Endothelial cell (in vitro differentiated cells): Measurements from ENCODE around the gene HILPDA. TPM values are rescaled to one million over a fixed set of nuclear protein-coding genes. Genes with fewer than 3 reads are reported as not detected.
A peak's percentile ranks its signal among the peaks of the same experiment; 100 is the strongest.

Source experiments
- DNase-seq: peaks from one replicate; pipeline ENCODE4 v3.0.0; 2021; ENCODE audit warnings: low spot score
- H3K27ac Mint-ChIP-seq: one replicate; pipeline ENCODE4 v1.8.0; 2021; ENCODE audit warnings: mixed read lengths, inconsistent platforms; ENCODE audit not compliant: unreplicated experiment
- H3K27me3 Mint-ChIP-seq: one replicate; pipeline ENCODE4 v1.8.0; 2021; ENCODE audit warnings: mild to moderate bottlenecking, moderate library complexity, mixed read lengths, inconsistent platforms; ENCODE audit not compliant: unreplicated experiment
- H3K36me3 Mint-ChIP-seq: one replicate; pipeline ENCODE4 v1.8.0; 2021; ENCODE audit warnings: mild to moderate bottlenecking, low read depth, mixed read lengths, inconsistent platforms; ENCODE audit not compliant: unreplicated experiment
- H3K4me1 Mint-ChIP-seq: one replicate; pipeline ENCODE4 v1.8.0; 2021; ENCODE audit warnings: mild to moderate bottlenecking, mixed read lengths, inconsistent platforms; ENCODE audit not compliant: unreplicated experiment
- H3K4me3 Mint-ChIP-seq: one replicate; pipeline ENCODE4 v1.8.0; 2021; ENCODE audit warnings: mild to moderate bottlenecking, mixed read lengths, inconsistent platforms; ENCODE audit not compliant: unreplicated experiment
- H3K9me3 Mint-ChIP-seq: one replicate; pipeline ENCODE4 v1.8.0; 2021; ENCODE audit warnings: mixed read lengths, inconsistent platforms; ENCODE audit not compliant: unreplicated experiment
- long read RNA-seq: library from polyadenylated mRNA; unstranded; transcript quantifications from one replicate; pipeline ENCODE4 v2.0.0, GENCODE V29; 2020; ENCODE audit not compliant: unreplicated experiment
- total RNA-seq: library from RNA; stranded (reverse); fragmentation: NEBNext Ultra II Directional; extraction: Animal tissue kit (Norgen Biotek cat#: 25700); gene quantifications from one replicate; pipeline ENCODE4 v1.2.1, GENCODE V29; 2021; ENCODE audit not compliant: unreplicated experiment
- TF ChIP-seq, protein P1 (sequence below): fragments of 200-600 bp; sonication (generic); IDR thresholded peaks from one replicate; pipeline ENCODE4 v1.5.0; 2021; ENCODE audit warnings: antibody characterized with exemption; ENCODE audit not compliant: unreplicated experiment

HILPDA gene, protein sequence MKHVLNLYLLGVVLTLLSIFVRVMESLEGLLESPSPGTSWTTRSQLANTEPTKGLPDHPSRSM
- 13.1 TPM for total RNA-seq
- long read RNA-seq, transcript HILPDA-201 (2 exons, 1,349 nt) = major isoform, 5 of 7 reads
- long read RNA-seq, partial matches to known transcripts = 0 of 7 reads
- long read RNA-seq, other reads (novel, unspliced or antisense) = 0 of 7 reads

DNA sequence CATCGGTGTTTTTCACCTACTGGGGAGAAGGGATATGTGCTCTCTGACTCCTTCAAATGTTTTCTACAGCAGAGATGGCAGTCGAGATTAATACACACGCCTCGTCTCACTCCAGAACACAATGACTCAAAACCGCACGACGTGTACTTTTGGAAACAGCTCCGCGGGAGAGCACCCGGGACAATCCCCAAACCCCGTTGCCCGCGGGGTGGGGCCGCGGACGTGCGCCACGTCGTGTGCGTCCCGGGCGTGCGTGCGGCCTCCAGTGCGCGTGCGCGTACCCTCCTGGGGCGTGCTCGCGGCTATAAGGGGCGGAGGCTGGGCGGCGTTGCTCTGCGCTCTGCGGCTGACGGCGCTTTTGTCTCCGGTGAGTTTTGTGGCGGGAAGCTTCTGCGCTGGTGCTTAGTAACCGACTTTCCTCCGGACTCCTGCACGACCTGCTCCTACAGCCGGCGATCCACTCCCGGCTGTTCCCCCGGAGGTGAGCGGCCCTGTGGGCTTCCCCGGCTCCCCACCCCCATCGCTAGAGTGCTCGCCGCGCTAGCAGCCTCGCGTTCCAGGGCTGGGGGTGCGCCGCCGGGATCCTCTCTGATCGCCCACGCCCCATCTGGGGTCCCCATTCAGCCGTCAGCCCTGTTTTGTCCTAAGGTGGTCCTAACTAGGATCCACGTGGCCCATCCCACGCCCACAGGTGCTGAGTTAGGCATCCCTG is at the start of gene HILPDA:
TSS of gene HILPDA (plus strand) at position 336 of the 712 bp plus-strand sequence. CDS start 1,391 bp downstream, outside the sequence.
- peaks cover 11% of the 10 kb centered on the region for H3K27me3 Mint-ChIP-seq
- peak within 1 kb of the TSS; percentile 95 for H3K4me3 Mint-ChIP-seq
- TF ChIP-seq, protein P1, sequence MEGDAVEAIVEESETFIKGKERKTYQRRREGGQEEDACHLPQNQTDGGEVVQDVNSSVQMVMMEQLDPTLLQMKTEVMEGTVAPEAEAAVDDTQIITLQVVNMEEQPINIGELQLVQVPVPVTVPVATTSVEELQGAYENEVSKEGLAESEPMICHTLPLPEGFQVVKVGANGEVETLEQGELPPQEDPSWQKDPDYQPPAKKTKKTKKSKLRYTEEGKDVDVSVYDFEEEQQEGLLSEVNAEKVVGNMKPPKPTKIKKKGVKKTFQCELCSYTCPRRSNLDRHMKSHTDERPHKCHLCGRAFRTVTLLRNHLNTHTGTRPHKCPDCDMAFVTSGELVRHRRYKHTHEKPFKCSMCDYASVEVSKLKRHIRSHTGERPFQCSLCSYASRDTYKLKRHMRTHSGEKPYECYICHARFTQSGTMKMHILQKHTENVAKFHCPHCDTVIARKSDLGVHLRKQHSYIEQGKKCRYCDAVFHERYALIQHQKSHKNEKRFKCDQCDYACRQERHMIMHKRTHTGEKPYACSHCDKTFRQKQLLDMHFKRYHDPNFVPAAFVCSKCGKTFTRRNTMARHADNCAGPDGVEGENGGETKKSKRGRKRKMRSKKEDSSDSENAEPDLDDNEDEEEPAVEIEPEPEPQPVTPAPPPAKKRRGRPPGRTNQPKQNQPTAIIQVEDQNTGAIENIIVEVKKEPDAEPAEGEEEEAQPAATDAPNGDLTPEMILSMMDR = no peak
- peak within 1 kb of the TSS; percentile 78 for H3K27ac Mint-ChIP-seq
- peaks cover 3% of the 10 kb centered on the region for H3K36me3 Mint-ChIP-seq
- no peaks in the 10 kb centered on the region for H3K9me3 Mint-ChIP-seq
- DNase-seq = peak; percentile 79
- peaks cover 30% of the 10 kb centered on the region for H3K4me1 Mint-ChIP-seq

DNA sequence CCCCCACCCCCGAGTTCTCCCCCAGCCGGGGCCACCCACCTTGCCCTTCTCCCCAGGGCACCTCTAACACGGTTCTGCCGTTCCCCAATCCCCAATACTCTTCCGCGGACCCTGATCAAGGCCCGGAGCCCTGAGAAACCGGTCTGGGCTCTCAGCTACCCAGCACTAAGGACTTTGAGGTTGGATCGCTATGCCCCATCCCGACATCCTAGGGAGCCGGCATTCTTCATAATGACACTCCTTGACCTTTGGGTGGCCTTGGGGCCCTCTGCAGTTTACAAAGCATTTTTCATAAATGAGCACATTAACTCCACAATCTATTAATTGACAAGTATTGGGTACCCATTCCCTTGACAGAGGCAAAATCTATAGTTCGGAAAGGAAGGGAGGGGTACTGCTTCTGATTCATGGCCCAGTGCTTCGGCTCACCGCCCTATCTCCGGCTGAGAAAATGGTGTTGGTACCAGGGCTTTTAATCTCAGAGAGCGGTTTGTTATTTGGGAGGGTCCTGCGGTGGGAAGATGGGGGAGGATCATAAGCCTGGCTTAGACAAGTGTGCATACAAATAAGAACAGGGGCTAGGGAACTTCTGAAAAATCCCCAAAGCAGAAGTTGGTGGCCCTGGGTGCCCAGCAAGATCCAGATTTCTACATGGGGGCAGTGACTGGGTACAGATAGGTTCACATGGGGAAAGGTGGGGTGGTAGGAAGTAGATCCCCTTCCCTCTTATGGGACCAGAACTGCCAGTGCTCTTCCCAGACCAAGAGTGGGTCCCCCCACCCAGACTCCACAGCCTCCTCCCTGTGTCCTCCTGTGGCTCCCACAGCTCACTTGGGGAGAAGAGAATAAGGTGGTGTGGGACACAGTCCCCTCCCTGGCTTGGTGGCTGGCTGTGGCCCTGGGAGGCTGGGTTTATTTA is 49.1 kb upstream of the HILPDA start:
- Mint-ChIP-seq H3K27ac (no peak overlapping the region), H3K36me3 (no peaks in the 10 kb centered on the region), H3K4me3 (peak overlapping the region; percentile 2), H3K9me3 (no peaks in the 10 kb centered on the region), H3K4me1 (peaks cover 11% of the 10 kb centered on the region), H3K27me3 (peaks cover 25% of the 10 kb centered on the region)
- DNase-seq = no peak
- TF ChIP-seq, protein P1 = no peak

DNA sequence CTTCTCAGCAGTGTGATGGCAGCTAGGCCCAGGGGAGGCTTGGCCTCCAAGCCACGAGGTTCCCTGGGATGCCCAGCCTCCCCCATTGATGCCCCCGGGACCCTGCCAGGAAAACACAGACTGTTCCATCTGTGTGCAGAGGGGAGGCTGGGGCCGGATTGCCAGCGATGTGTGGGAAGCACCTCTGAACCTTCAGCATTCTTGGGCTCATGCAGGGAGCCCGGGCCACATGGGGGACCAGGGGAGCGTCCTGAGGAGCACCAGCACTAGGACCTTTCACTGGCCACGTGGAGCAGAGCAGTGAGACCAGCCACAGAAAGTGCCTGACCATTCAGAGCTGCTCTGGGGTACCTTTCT is 48.5 kb upstream of the HILPDA start:
- Mint-ChIP-seq H3K36me3 (no peaks in the 10 kb centered on the region), H3K4me1 (peaks cover 11% of the 10 kb centered on the region), H3K4me3 (no peak overlapping the region), H3K27me3 (peaks cover 25% of the 10 kb centered on the region), H3K27ac (no peak overlapping the region), H3K9me3 (no peaks in the 10 kb centered on the region)
- DNase-seq = no peak
- TF ChIP-seq, protein P1 = no peak

DNA sequence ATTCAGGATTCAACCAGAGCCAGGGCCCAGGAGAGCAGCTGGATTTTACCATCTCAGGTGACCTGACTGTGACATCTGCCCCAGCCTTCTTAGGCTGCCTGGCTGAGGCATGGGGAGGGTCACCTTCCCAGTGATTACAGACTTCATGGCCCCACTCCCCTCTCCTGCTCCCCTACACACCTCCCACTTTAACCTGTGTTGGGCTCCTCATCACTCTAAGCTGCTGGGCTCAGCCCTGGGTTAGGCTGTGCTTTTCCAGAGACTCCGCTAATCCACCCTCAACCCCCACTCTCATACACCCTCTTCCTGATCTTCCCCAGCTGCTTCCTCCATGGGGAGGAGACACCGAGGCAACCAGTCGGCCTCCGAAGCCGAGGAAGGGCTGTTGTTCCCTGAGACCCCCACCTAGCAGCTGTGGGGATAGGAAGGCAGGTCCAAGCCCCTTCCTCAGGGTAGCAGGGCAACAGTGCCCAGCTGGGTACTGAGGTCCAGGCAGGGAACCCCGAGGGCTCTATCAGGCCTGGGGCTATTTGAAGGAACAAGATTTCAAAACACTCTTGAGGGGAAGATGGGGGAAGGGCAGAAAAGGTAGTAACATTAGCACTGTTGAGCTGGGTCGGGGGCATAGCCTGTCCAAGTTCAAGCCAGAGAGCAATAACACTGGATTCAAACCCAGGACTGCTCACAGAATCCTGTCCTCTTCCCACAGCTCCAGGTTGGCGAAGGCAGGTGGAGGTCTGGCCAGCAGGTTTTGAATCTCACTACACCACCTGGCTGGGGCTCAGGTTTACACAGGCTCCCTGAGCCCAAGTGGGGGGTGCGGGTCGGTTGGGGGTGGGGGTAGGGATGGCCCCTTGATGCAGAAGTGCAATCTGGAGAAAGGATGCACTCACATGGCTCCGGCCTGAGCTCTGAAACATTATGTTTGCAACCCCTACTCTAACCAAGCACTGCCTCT is 47.6 kb upstream of the HILPDA start:
- H3K4me3 Mint-ChIP-seq = no peak overlapping the region
- no peaks in the 10 kb centered on the region for H3K36me3 Mint-ChIP-seq
- no peak for DNase-seq
- H3K27ac Mint-ChIP-seq = no peak overlapping the region
- peaks cover 23% of the 10 kb centered on the region for H3K27me3 Mint-ChIP-seq
- peaks cover 11% of the 10 kb centered on the region for H3K4me1 Mint-ChIP-seq
- H3K9me3 Mint-ChIP-seq = no peaks in the 10 kb centered on the region
- TF ChIP-seq, protein P1 = no peak
